KMS-11 (cell line): ENCODE results near the gene TMEM62.

Source experiments
- H2AFZ ChIP-seq: fragments of 200-600 bp; sonication (generic); 2 replicates; pipeline ENCODE4 v1.6.1; 2016; ENCODE audit warnings: antibody characterized with exemption, mixed run types, low read depth
- H3K27ac ChIP-seq: fragments of 200-600 bp; sonication (generic); 2 replicates; pipeline ENCODE4 v1.6.1; 2016; ENCODE audit warnings: mild to moderate bottlenecking, mixed run types
- H3K27me3 ChIP-seq: fragments of 200-600 bp; sonication (generic); 2 replicates; pipeline ENCODE4 v1.6.1; 2017; ENCODE audit warnings: mild to moderate bottlenecking, low read depth, mixed run types, moderate library complexity; ENCODE audit not compliant: insufficient read depth
- H3K36me3 ChIP-seq: fragments of 200-600 bp; sonication (generic); 2 replicates; pipeline ENCODE4 v1.6.1; 2017; ENCODE audit warnings: mild to moderate bottlenecking, mixed run types; ENCODE audit not compliant: insufficient read depth
- H3K4me1 ChIP-seq: fragments of 200-600 bp; sonication (generic); 2 replicates; pipeline ENCODE4 v1.6.1; 2016; ENCODE audit warnings: mild to moderate bottlenecking, low read depth, mixed run types; ENCODE audit not compliant: poor library complexity, severe bottlenecking
- H3K4me2 ChIP-seq: fragments of 200-600 bp; sonication (generic); 2 replicates; pipeline ENCODE4 v1.7.0; 2016; ENCODE audit warnings: mild to moderate bottlenecking, mixed run types
- H3K4me3 ChIP-seq: fragments of 200-600 bp; sonication (generic); IDR thresholded peaks from 2 replicates; pipeline ENCODE4 v1.6.1; 2017; ENCODE audit warnings: low read depth, low read length, mixed read lengths; ENCODE audit not compliant: insufficient read depth
- H3K79me2 ChIP-seq: fragments of 200-600 bp; sonication (generic); 2 replicates; pipeline ENCODE4 v1.6.1; 2016; ENCODE audit warnings: low read depth, mixed run types; ENCODE audit not compliant: insufficient read depth
- H3K9ac ChIP-seq: fragments of 200-600 bp; sonication (generic); 2 replicates; pipeline ENCODE4 v1.6.1; 2016; ENCODE audit warnings: mild to moderate bottlenecking, mixed run types
- H4K20me1 ChIP-seq: fragments of 200-600 bp; sonication (generic); 2 replicates; pipeline ENCODE4 v1.6.1; 2016; ENCODE audit warnings: mild to moderate bottlenecking, mixed run types; ENCODE audit not compliant: insufficient read depth
- TF ChIP-seq, protein P1 (sequence below): fragments of 200-600 bp; sonication (generic); conservative IDR thresholded peaks from 2 replicates; pipeline ENCODE4 v1.6.1; 2017; ENCODE audit warnings: low read depth, mild to moderate bottlenecking, antibody characterized with exemption, low read length, moderate library complexity, mixed read lengths

Gene TMEM62

GRCh38 chr15:43106486-43106829 lies 26.9 kb upstream of the TMEM62 start:
- peak overlapping the region; percentile 65 for H3K27ac ChIP-seq
- H3K4me1 ChIP-seq: peaks cover 19% of the 10 kb centered on the region
- H3K79me2 ChIP-seq: peaks cover 20% of the 10 kb centered on the region
- no peaks in the 10 kb centered on the region for H4K20me1 ChIP-seq
- peak overlapping the region; percentile 68 for H3K9ac ChIP-seq
- H3K36me3 ChIP-seq: no peaks in the 10 kb centered on the region
- no peak overlapping the region for H3K4me3 ChIP-seq
- no peaks in the 10 kb centered on the region for H3K27me3 ChIP-seq
- peak overlapping the region; percentile 82 for H3K4me2 ChIP-seq
- H2AFZ ChIP-seq: peak overlapping the region; percentile 94
- TF ChIP-seq, protein P1, sequence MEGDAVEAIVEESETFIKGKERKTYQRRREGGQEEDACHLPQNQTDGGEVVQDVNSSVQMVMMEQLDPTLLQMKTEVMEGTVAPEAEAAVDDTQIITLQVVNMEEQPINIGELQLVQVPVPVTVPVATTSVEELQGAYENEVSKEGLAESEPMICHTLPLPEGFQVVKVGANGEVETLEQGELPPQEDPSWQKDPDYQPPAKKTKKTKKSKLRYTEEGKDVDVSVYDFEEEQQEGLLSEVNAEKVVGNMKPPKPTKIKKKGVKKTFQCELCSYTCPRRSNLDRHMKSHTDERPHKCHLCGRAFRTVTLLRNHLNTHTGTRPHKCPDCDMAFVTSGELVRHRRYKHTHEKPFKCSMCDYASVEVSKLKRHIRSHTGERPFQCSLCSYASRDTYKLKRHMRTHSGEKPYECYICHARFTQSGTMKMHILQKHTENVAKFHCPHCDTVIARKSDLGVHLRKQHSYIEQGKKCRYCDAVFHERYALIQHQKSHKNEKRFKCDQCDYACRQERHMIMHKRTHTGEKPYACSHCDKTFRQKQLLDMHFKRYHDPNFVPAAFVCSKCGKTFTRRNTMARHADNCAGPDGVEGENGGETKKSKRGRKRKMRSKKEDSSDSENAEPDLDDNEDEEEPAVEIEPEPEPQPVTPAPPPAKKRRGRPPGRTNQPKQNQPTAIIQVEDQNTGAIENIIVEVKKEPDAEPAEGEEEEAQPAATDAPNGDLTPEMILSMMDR: no peak

GRCh38 chr15:43107751-43108150 lies 25.6 kb upstream of the TMEM62 start:
- Histone ChIP-seq H3K9ac (no peak overlapping the region), H2AFZ (no peak overlapping the region), H3K27me3 (no peaks in the 10 kb centered on the region), H4K20me1 (no peaks in the 10 kb centered on the region), H3K4me3 (no peak overlapping the region), H3K36me3 (no peaks in the 10 kb centered on the region), H3K79me2 (peaks cover 20% of the 10 kb centered on the region), H3K4me1 (peaks cover 19% of the 10 kb centered on the region), H3K4me2 (no peak overlapping the region), H3K27ac (no peak overlapping the region)
- TF ChIP-seq, protein P1: no peak

GRCh38 chr15:43111354-43111753 lies 22.0 kb upstream of the TMEM62 start:
- no peaks in the 10 kb centered on the region for H3K79me2 ChIP-seq
- H3K9ac ChIP-seq: no peak overlapping the region
- H3K4me1 ChIP-seq: peaks cover 9% of the 10 kb centered on the region
- no peak overlapping the region for H2AFZ ChIP-seq
- H4K20me1 ChIP-seq: no peaks in the 10 kb centered on the region
- H3K4me2 ChIP-seq: no peak overlapping the region
- H3K4me3 ChIP-seq: no peak overlapping the region
- no peak overlapping the region for H3K27ac ChIP-seq
- H3K36me3 ChIP-seq: no peaks in the 10 kb centered on the region
- TF ChIP-seq, protein P1: no peak
- H3K27me3 ChIP-seq: no peaks in the 10 kb centered on the region

GRCh38 chr15:43118286-43118685 lies 15.1 kb upstream of the TMEM62 start:
- Histone ChIP-seq H3K36me3 (no peaks in the 10 kb centered on the region), H3K4me1 (peaks cover 7% of the 10 kb centered on the region), H3K4me2 (no peak overlapping the region), H3K27ac (no peak overlapping the region), H3K27me3 (no peaks in the 10 kb centered on the region), H2AFZ (no peak overlapping the region), H4K20me1 (no peaks in the 10 kb centered on the region), H3K79me2 (no peaks in the 10 kb centered on the region), H3K4me3 (no peak overlapping the region), H3K9ac (no peak overlapping the region)
- TF ChIP-seq, protein P1: no peak

GRCh38 chr15:43118829-43119228 lies 14.6 kb upstream of the TMEM62 start:
- TF ChIP-seq, protein P1: no peak
- Histone ChIP-seq H3K27ac (no peak overlapping the region), H3K36me3 (no peaks in the 10 kb centered on the region), H3K4me1 (peaks cover 7% of the 10 kb centered on the region), H3K4me2 (no peak overlapping the region), H2AFZ (no peak overlapping the region), H3K4me3 (no peak overlapping the region), H3K79me2 (no peaks in the 10 kb centered on the region), H3K9ac (no peak overlapping the region), H3K27me3 (no peaks in the 10 kb centered on the region), H4K20me1 (no peaks in the 10 kb centered on the region)
